ENCODE results near the gene TNS3.

The TNS3 gene

GRCh38 chr7:47540387-47541350 lies 41.2 kb downstream of the TNS3 start:
- DNase-seq (ENCODE audit: low spot score): no peak

- DNase-seq (ENCODE audit: low spot score): no peak
These were observed 41.9 kb downstream of the TNS3 start for GRCh38 chr7:47540053-47540386.

GRCh38 chr7:47539398-47540052 lies 42.4 kb downstream of the TNS3 start:
- no peak for DNase-seq (ENCODE audit: low spot score)

- DNase-seq (ENCODE audit: low spot score): no peak
These were observed 43.0 kb downstream of the TNS3 start for GRCh38 chr7:47538846-47539311.

- no peak for DNase-seq (ENCODE audit: low spot score)
These were observed 43.9 kb downstream of the TNS3 start for GRCh38 chr7:47537716-47538675.

- DNase-seq (ENCODE audit: low spot score): peak; percentile 84
These were observed 45.0 kb downstream of the TNS3 start for GRCh38 chr7:47536661-47537611.

- DNase-seq (ENCODE audit: low spot score): no peak
These were observed 45.9 kb downstream of the TNS3 start for GRCh38 chr7:47535704-47536628.

- no peak for DNase-seq (ENCODE audit: low spot score)
These were observed 46.7 kb downstream of the TNS3 start for GRCh38 chr7:47535035-47535703.

GRCh38 chr7:47534322-47535034 lies 47.4 kb downstream of the TNS3 start:
- no peak for DNase-seq (ENCODE audit: low spot score)

- DNase-seq (ENCODE audit: low spot score): no peak
These were observed 50.1 kb downstream of the TNS3 start for GRCh38 chr7:47531584-47532492.

- no peak for DNase-seq (ENCODE audit: low spot score)
These were observed 51.9 kb downstream of the TNS3 start for GRCh38 chr7:47529826-47530555.

GRCh38 chr7:47529405-47529804 lies 52.5 kb downstream of the TNS3 start:
- DNase-seq (ENCODE audit: low spot score): no peak

GRCh38 chr7:47528471-47528870 lies 53.4 kb downstream of the TNS3 start:
- no peak for DNase-seq (ENCODE audit: low spot score)

GRCh38 chr7:47526466-47526865 lies 55.4 kb downstream of the TNS3 start:
- DNase-seq (ENCODE audit: low spot score): no peak

- no peak for DNase-seq (ENCODE audit: low spot score)
These were observed 56.8 kb downstream of the TNS3 start for GRCh38 chr7:47525066-47525623.

- DNase-seq (ENCODE audit: low spot score): no peak
These were observed 58.5 kb downstream of the TNS3 start for GRCh38 chr7:47523401-47523800.

Measured in left forelimb (tissue), 1 donor.